Right lobe of liver (tissue), 4 donors: ENCODE measurements around the gene CD164L2.

Experiments
- POLR2A ChIP-seq: fragments of 450-650 bp; IDR thresholded peaks from one replicate; pipeline ENCODE4 v1.6.1; 2017; ENCODE audit warnings: antibody characterized with exemption, mild to moderate bottlenecking
- TF ChIP-seq, protein P1 (sequence below), 4 donors: fragments of 200-600 bp in 3 of 4; fragments of 450-650 bp in 1 of 4; IDR thresholded peaks; one replicate each; pipeline versions ENCODE4 v1.5.1 to v1.8.0; 2016 to 2022; ENCODE audit warnings: antibody characterized with exemption in 4 of 4, mild to moderate bottlenecking in 2 of 4
- donor health status: DM: no; HTN: no; CAD: no.
- donor health status: DM: no; HTN: no; CAD: no.
- donor health status: DM: no; HTN: yes; CAD: no.

DNA sequence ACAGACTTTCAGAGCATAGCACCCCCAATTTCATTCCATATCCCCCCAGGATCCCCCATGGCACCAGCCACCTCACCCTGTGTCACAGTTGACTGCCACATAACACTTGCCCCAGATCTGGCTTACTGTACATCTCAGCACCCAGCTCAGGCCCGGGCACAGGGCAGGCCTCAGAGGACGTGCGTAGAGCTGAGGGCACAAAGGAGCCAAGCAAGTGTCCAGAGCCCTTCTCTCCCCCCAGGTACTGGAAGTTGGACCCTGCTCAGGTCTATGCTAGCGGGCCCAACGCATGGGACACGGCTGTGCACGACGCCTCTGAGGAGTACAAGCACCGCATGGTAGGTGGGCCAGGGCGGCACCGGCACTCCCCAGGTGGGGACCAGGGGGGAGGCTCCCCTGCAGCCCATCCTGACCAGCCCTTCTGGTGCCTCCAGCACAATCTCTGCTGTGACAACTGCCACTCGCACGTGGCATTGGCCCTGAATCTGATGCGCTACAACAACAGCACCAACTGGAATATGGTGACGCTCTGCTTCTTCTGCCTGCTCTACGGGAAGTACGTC is 49.3 kb downstream of the CD164L2 start:
- TF ChIP-seq, protein P1, sequence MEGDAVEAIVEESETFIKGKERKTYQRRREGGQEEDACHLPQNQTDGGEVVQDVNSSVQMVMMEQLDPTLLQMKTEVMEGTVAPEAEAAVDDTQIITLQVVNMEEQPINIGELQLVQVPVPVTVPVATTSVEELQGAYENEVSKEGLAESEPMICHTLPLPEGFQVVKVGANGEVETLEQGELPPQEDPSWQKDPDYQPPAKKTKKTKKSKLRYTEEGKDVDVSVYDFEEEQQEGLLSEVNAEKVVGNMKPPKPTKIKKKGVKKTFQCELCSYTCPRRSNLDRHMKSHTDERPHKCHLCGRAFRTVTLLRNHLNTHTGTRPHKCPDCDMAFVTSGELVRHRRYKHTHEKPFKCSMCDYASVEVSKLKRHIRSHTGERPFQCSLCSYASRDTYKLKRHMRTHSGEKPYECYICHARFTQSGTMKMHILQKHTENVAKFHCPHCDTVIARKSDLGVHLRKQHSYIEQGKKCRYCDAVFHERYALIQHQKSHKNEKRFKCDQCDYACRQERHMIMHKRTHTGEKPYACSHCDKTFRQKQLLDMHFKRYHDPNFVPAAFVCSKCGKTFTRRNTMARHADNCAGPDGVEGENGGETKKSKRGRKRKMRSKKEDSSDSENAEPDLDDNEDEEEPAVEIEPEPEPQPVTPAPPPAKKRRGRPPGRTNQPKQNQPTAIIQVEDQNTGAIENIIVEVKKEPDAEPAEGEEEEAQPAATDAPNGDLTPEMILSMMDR (IDR thresholded peaks at IDR 0.05): no peak
- no peak for TF ChIP-seq POLR2A
